DOHH2 (cell line): ENCODE data around the gene ADGRF3.

Experiments used
- H3F3A ChIP-seq: fragments of 200-600 bp; sonication (generic), shearing (Covaris generic); 2 replicates; pipeline ENCODE4 v1.6.0; 2016; ENCODE audit warnings: antibody characterized with exemption, mild to moderate bottlenecking; ENCODE audit not compliant: control insufficient read depth, insufficient read depth
- H3K27ac ChIP-seq: fragments of 200-600 bp; sonication (generic); 2 replicates; pipeline ENCODE4 v1.5.1; 2014; ENCODE audit warnings: low read depth, mild to moderate bottlenecking, low read length, moderate library complexity
- H3K27me3 ChIP-seq: fragments of 200-600 bp; sonication (generic); 2 replicates; pipeline ENCODE4 v1.6.1; 2014; ENCODE audit warnings: mild to moderate bottlenecking, low read length, mixed read lengths; ENCODE audit not compliant: control insufficient read depth
- H3K36me3 ChIP-seq: fragments of 200-600 bp; sonication (generic); 2 replicates; pipeline ENCODE4 v1.6.1; 2014; ENCODE audit warnings: mild to moderate bottlenecking, low read length, moderate library complexity, mixed read lengths; ENCODE audit not compliant: control insufficient read depth
- H3K4me1 ChIP-seq: fragments of 200-600 bp; sonication (generic); 2 replicates; pipeline ENCODE4 v1.6.1; 2014; ENCODE audit warnings: mild to moderate bottlenecking, low read length, mixed read lengths; ENCODE audit not compliant: control insufficient read depth
- H3K4me2 ChIP-seq: fragments of 200-600 bp; sonication (generic); 2 replicates; pipeline ENCODE4 v1.6.0; 2014; ENCODE audit warnings: mild to moderate bottlenecking, low read length, moderate library complexity
- H3K4me3 ChIP-seq: fragments of 200-600 bp; sonication (generic); 2 replicates; pipeline ENCODE4 v1.5.1; 2014; ENCODE audit warnings: mild to moderate bottlenecking, low read length, mixed read lengths
- H3K79me2 ChIP-seq: fragments of 200-600 bp; sonication (generic); 2 replicates; pipeline ENCODE4 v1.6.1; 2014; ENCODE audit warnings: mild to moderate bottlenecking, low read length, mixed read lengths; ENCODE audit not compliant: control insufficient read depth
- H3K9me2 ChIP-seq: fragments of 200-600 bp; sonication (generic); replicated peaks from 2 replicates; pipeline ENCODE4 v1.6.1; 2014; ENCODE audit warnings: mild to moderate bottlenecking, low read length, mixed read lengths; ENCODE audit not compliant: control insufficient read depth
- H3K9me3 ChIP-seq: fragments of 200-600 bp; sonication (generic); 2 replicates; pipeline ENCODE4 v1.6.1; 2014; ENCODE audit warnings: antibody characterized with exemption, low read length, mixed read lengths; ENCODE audit not compliant: control insufficient read depth, insufficient read depth
- H4K20me1 ChIP-seq: fragments of 200-600 bp; sonication (generic); 2 replicates; pipeline ENCODE4 v1.6.0; 2014; ENCODE audit warnings: low read depth, mild to moderate bottlenecking, antibody characterized with exemption, low read length, moderate library complexity; ENCODE audit not compliant: control insufficient read depth, insufficient read depth
- EZH2phosphoT487 ChIP-seq: fragments of 200-600 bp; sonication (generic); IDR thresholded peaks from 2 replicates; pipeline ENCODE4 v1.6.1; 2017; ENCODE audit warnings: borderline replicate concordance, mild to moderate bottlenecking, antibody characterized with exemption, low read length, moderate library complexity, mixed read lengths
- TF ChIP-seq, protein P1 (sequence below): fragments of 200-600 bp; sonication (generic); IDR thresholded peaks from one replicate; pipeline ENCODE4 v1.5.1; 2014; ENCODE audit warnings: antibody characterized with exemption, mild to moderate bottlenecking, low read depth, low read length; ENCODE audit not compliant: poor library complexity, severe bottlenecking

Gene ADGRF3

DNA sequence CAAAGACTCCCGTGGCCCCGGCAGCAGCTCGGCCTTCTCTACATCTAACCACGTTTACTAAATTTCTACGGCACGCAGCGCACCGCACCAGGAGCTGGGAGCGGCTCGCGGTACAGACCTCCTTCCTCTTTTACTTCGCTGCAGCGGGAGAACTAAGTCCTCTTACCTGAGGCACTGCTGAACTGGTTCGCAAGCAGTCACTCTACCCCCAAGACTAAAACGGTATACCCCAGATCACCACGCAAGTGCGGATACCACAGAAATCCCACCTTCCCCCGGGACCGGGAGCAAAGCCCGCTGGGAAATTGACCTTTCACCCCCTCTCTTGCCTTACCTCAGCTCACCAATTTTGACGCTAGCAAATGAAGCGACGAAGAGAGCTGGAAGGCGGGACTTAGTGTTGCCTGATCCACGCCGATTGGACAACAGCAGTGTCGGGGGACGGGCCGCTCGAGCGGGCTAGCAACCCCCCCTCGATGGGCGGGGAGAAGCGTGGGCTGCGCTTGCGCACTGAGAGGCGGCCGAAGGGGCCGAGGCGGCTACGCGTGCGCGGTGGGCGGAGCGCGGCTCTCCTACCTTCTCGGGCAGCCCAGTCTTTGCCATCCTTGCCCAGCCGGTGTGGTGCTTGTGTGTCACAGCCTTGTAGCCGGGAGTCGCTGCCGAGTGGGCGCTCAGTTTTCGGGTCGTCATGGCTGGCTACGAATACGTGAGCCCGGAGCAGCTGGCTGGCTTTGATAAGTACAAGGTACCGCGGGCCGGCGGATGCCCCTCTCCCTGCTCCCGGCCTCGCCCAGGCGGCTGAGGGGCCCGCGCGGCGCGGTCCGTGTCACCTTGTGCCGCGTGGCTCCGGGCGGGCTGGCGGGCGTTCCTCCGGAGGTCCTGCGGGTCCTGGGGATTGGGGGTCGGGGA, 790 bp downstream of the ADGRF3 start, which contains the start of gene SELENOI:
SELENOI (plus strand) TSS at position 599 of the 909 bp plus-strand sequence; CDS start at position 689, 90 bp downstream.
- H3F3A ChIP-seq = peaks cover 3% of the 10 kb centered on the region; the same call in 1 of the 2 replicates
- H3K36me3 ChIP-seq = peaks cover 34% of the 10 kb centered on the region
- H3K27ac ChIP-seq = peak within 1 kb of the TSS; percentile 83
- no peak for TF ChIP-seq EZH2phosphoT487
- TF ChIP-seq, protein P1, sequence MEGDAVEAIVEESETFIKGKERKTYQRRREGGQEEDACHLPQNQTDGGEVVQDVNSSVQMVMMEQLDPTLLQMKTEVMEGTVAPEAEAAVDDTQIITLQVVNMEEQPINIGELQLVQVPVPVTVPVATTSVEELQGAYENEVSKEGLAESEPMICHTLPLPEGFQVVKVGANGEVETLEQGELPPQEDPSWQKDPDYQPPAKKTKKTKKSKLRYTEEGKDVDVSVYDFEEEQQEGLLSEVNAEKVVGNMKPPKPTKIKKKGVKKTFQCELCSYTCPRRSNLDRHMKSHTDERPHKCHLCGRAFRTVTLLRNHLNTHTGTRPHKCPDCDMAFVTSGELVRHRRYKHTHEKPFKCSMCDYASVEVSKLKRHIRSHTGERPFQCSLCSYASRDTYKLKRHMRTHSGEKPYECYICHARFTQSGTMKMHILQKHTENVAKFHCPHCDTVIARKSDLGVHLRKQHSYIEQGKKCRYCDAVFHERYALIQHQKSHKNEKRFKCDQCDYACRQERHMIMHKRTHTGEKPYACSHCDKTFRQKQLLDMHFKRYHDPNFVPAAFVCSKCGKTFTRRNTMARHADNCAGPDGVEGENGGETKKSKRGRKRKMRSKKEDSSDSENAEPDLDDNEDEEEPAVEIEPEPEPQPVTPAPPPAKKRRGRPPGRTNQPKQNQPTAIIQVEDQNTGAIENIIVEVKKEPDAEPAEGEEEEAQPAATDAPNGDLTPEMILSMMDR = no peak
- H3K4me1 ChIP-seq = peaks cover 40% of the 10 kb centered on the region
- H3K9me3 ChIP-seq = no peaks in the 10 kb centered on the region
- peak within 1 kb of the TSS; percentile 97 for H3K4me3 ChIP-seq
- peaks cover 74% of the 10 kb centered on the region for H3K79me2 ChIP-seq
- peak within 1 kb of the TSS; percentile 99 for H3K4me2 ChIP-seq
- H4K20me1 ChIP-seq = peaks cover 11% of the 10 kb centered on the region; the same call in 1 of the 2 replicates
- H3K9me2 ChIP-seq = no peaks in the 10 kb centered on the region
- H3K27me3 ChIP-seq = no peaks in the 10 kb centered on the region

- no peaks in the 10 kb centered on the region for H3K9me2 ChIP-seq
- H3K4me1 ChIP-seq = peaks cover 36% of the 10 kb centered on the region
- no peaks in the 10 kb centered on the region for H3K27me3 ChIP-seq
- H3K36me3 ChIP-seq = peaks cover 30% of the 10 kb centered on the region
- peaks cover 8% of the 10 kb centered on the region; the same call in 1 of the 2 replicates for H4K20me1 ChIP-seq
- peak overlapping the region; percentile 64 for H3K4me2 ChIP-seq
- peak overlapping the region; percentile 83 for H3K27ac ChIP-seq
- H3K79me2 ChIP-seq = peaks cover 69% of the 10 kb centered on the region
- no peak for TF ChIP-seq EZH2phosphoT487
- TF ChIP-seq, protein P1 = no peak
- peak overlapping the region; percentile 97 for H3K4me3 ChIP-seq
- H3K9me3 ChIP-seq = no peaks in the 10 kb centered on the region
- peaks cover 3% of the 10 kb centered on the region for H3F3A ChIP-seq
Measured at GRCh38 chr2:26345283-26345544, 1.4 kb downstream of the ADGRF3 start.

GRCh38 chr2:26344581-26345282, 1.9 kb downstream of the ADGRF3 start:
- Histone ChIP-seq H3K4me1 (peaks cover 31% of the 10 kb centered on the region), H4K20me1 (peaks cover 8% of the 10 kb centered on the region; the same call in 1 of the 2 replicates), H3K4me3 (peak overlapping the region; percentile 97), H3K4me2 (peak overlapping the region; percentile 64), H3K27ac (peak overlapping the region; percentile 83), H3K79me2 (peaks cover 64% of the 10 kb centered on the region), H3K9me3 (no peaks in the 10 kb centered on the region), H3K9me2 (no peaks in the 10 kb centered on the region), H3F3A (peaks cover 3% of the 10 kb centered on the region), H3K27me3 (no peaks in the 10 kb centered on the region), H3K36me3 (peaks cover 30% of the 10 kb centered on the region)
- no peak for TF ChIP-seq EZH2phosphoT487
- TF ChIP-seq, protein P1 = no peak
